HFF-Myc (cell line): Measurements from ENCODE around the gene PADI3.
"Not testable (repeated sequence)": the region's sequence is repeated elsewhere in the genome, so short reads cannot be mapped to it uniquely, and the experiment has no call there.

Experiments
- DNase-seq: peaks from one replicate; pipeline ENCODE4 v3.0.0-alpha.2; 2011; ENCODE audit warnings: low read depth; ENCODE audit errors: extremely low read depth
- H3K4me3 ChIP-seq: replicated peaks from 2 replicates; pipeline ENCODE4 v1.5.1; 2011; ENCODE audit warnings: low read depth, mild to moderate bottlenecking, control low read depth, low read length
- CTCF ChIP-seq: IDR thresholded peaks from 2 replicates; pipeline ENCODE4 v1.5.1; 2012; ENCODE audit warnings: mild to moderate bottlenecking, low read depth, low read length, control low read depth; ENCODE audit errors: missing control alignments

PADI3 gene

GRCh38 chr1:17239420-17239819 is 9.5 kb upstream of the PADI3 start:
- H3K4me3 ChIP-seq, result no peak overlapping the region
- peak; percentile 93 for DNase-seq
- TF ChIP-seq CTCF, result no peak

- not testable (repeated sequence) for DNase-seq, H3K4me3 ChIP-seq
These were observed 7.7 kb upstream of the PADI3 start for GRCh38 chr1:17241011-17241779.

- not testable (repeated sequence) for H3K4me3 ChIP-seq, DNase-seq
These were observed 7.2 kb upstream of the PADI3 start for GRCh38 chr1:17241780-17242074.

- no peak for DNase-seq
- TF ChIP-seq CTCF, result no peak
- no peak overlapping the region for H3K4me3 ChIP-seq
These were observed 5.6 kb upstream of the PADI3 start for GRCh38 chr1:17243274-17243673.

- DNase-seq, result no peak
- H3K4me3 ChIP-seq, result no peak overlapping the region
- no peak for TF ChIP-seq CTCF
These were observed 3.8 kb upstream of the PADI3 start for GRCh38 chr1:17244821-17245740.

GRCh38 chr1:17245816-17246325 is 3.0 kb upstream of the PADI3 start:
- no peak for DNase-seq
- H3K4me3 ChIP-seq, result no peak overlapping the region
- no peak for TF ChIP-seq CTCF

- DNase-seq, result no peak
- no peak overlapping the region for H3K4me3 ChIP-seq
- no peak for TF ChIP-seq CTCF
These were observed 1.9 kb upstream of the PADI3 start for GRCh38 chr1:17246971-17247370.
